HG03139 (cell line): ENCODE measurements around the gene AATK.

ENCODE experiments used
- ATAC-seq: cut with Tn5 transposase; IDR thresholded peaks from one replicate; pipeline ENCODE4 v1.9.1; 2021; ENCODE audit not compliant: unreplicated experiment

Gene AATK, protein sequence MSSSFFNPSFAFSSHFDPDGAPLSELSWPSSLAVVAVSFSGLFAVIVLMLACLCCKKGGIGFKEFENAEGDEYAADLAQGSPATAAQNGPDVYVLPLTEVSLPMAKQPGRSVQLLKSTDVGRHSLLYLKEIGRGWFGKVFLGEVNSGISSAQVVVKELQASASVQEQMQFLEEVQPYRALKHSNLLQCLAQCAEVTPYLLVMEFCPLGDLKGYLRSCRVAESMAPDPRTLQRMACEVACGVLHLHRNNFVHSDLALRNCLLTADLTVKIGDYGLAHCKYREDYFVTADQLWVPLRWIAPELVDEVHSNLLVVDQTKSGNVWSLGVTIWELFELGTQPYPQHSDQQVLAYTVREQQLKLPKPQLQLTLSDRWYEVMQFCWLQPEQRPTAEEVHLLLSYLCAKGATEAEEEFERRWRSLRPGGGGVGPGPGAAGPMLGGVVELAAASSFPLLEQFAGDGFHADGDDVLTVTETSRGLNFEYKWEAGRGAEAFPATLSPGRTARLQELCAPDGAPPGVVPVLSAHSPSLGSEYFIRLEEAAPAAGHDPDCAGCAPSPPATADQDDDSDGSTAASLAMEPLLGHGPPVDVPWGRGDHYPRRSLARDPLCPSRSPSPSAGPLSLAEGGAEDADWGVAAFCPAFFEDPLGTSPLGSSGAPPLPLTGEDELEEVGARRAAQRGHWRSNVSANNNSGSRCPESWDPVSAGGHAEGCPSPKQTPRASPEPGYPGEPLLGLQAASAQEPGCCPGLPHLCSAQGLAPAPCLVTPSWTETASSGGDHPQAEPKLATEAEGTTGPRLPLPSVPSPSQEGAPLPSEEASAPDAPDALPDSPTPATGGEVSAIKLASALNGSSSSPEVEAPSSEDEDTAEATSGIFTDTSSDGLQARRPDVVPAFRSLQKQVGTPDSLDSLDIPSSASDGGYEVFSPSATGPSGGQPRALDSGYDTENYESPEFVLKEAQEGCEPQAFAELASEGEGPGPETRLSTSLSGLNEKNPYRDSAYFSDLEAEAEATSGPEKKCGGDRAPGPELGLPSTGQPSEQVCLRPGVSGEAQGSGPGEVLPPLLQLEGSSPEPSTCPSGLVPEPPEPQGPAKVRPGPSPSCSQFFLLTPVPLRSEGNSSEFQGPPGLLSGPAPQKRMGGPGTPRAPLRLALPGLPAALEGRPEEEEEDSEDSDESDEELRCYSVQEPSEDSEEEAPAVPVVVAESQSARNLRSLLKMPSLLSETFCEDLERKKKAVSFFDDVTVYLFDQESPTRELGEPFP (N-terminal part only)

GRCh38 chr17:81166033-81166492 is at the start of gene AATK:
Gene AATK, minus strand, starts transcription at chr17:81166221. Its CDS starts 229 bp downstream, at chr17:81165992.
- ATAC-seq = no peak

- ATAC-seq = no peak
Measured at GRCh38 chr17:81213978-81214377, 48.0 kb upstream of the AATK start.

- no peak for ATAC-seq
Measured at GRCh38 chr17:81212365-81212764, 46.3 kb upstream of the AATK start.

GRCh38 chr17:81210868-81211267 is 44.8 kb upstream of the AATK start:
- ATAC-seq = no peak

DNA sequence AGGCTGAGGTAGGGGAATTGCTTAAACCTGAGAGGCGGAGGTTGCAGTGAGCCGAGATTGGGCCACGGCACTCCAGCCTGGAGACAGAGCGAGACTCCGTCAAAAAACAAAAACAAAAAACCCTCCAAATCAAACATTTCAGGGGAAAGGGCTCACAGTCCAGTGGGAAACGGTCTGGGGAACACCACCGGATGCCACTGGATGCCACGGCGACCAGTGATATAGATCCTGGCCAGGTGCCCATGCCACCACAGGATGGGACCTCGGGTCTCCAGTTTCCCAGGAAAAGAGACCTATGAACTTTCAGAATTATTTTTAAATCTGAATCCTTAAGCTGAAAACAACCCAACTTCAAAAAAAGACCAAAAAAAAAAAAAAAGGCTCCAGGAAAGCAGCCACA is 44.4 kb upstream of the AATK start:
- ATAC-seq = no peak

DNA sequence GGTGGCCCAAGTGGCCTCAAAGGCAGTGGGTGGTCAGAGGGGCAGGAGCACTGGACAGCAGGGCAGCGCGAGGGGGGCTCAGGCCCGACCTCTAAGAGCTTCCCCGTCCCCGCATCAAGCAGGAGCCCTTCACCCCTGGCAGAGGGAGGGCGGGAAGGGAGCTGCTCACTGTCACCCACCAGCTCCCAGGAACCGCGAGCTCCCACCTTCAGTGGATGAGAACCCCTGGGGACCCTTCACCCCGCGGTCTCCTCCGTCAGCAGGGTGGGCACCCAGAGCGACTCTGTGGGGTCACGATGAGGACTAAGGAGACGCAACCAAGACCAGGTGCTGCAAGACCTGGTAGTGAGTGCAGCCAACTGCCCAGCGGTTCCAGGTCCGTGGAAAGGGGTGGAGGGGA is 43.1 kb upstream of the AATK start:
- no peak for ATAC-seq

GRCh38 chr17:81208651-81209050 is 42.6 kb upstream of the AATK start:
- ATAC-seq = no peak

GRCh38 chr17:81207610-81208581 is 41.9 kb upstream of the AATK start:
- no peak for ATAC-seq

GRCh38 chr17:81206657-81207056 is 40.6 kb upstream of the AATK start:
- ATAC-seq = no peak

- ATAC-seq = no peak
Measured at GRCh38 chr17:81206166-81206565, 40.1 kb upstream of the AATK start.

DNA sequence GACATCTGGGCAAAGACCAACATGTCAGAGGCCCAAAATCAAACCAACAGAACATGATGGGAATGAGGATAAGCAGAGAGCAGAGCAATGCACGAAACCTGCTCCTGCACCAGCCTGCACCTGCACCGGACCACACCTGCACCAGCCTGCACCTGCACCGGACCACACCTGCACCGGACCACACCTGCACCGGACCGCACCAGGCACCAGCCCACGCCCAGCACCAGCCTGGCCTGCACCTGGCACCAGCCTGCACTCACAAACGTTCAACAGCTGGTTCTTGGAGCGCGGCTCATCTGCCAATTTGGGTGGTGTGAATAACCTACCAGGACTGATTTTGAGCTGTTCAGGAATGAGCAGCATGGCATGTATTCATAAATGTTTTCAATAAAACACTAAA is 38.6 kb upstream of the AATK start:
- ATAC-seq = no peak

- ATAC-seq = no peak
Measured at GRCh38 chr17:81203136-81203535, 37.1 kb upstream of the AATK start.

DNA sequence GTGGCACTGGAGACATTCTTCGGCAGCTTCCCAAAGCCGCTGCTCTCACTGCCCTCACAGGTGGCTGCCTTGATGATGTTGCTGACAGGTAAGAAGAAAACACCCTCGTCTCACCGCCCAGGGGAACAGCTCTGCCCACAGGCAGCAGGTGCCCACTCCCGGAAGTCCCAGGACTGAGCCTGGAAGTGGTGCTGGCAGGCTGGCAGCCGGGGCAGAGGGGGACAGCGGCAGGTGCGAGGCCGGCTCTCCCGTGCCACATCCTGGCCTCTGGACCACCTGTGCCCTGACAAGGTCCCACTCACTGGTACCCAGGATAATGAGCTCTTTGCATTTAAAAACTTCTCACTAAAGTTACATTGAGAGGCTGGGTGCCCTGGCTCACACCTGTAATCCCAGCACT is 36.3 kb upstream of the AATK start:
- no peak for ATAC-seq

DNA sequence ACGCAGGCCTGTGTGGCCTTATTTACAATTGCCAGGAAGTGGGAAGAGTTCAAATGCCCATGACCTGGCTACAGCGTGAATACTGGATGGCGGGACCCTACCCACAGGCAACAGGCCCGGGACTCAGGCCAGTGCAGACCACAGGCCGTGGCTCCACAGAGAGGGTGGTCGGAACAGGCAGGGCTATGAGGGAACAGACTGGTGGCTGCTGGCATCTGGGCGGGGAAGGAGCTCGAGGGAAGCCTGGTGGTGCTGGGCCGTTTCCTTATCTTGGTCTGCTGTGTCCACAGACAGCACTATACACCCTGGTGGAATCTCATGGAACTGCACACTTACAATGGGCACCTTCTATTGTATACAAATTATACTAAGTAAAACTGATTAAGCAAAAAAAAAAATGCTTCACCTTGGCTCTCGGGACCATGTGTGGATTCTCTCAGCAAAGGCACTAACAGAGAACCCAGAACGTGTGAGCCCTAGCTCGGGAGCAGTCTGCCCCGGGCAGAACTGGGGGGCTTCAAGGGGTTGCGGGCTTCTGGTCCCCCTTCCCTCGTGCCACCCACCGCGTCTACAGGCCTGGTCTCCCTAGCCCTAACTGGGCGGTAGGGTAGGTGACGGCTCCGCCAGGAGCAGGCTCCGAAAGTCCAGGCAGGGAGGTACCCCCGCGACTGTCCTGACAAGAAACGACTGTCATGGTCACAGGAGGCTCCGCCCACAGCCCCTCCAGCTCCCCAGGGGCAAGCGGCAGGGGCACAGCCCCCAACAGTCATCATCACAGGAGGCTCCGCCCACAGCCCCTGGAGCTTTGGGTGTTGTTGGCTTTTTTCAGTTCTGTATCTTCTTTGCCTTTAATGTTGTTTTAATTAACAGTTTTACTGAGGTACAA is 34.9 kb upstream of the AATK start:
- no peak for ATAC-seq

GRCh38 chr17:81200201-81200600 is 34.2 kb upstream of the AATK start:
- ATAC-seq = no peak

GRCh38 chr17:81199482-81199830 is 33.4 kb upstream of the AATK start:
- no peak for ATAC-seq

- ATAC-seq = no peak
Measured at GRCh38 chr17:81198826-81199481, 32.9 kb upstream of the AATK start.

- ATAC-seq = no peak
Measured at GRCh38 chr17:81197831-81198490, 31.9 kb upstream of the AATK start.
